RPMI8226 (cell line): Measurements from ENCODE around the gene MUC15.

Experiments used
- DNase-seq: peaks from one replicate; pipeline ENCODE4 v3.0.0-alpha.2; 2015

MUC15 gene

DNA sequence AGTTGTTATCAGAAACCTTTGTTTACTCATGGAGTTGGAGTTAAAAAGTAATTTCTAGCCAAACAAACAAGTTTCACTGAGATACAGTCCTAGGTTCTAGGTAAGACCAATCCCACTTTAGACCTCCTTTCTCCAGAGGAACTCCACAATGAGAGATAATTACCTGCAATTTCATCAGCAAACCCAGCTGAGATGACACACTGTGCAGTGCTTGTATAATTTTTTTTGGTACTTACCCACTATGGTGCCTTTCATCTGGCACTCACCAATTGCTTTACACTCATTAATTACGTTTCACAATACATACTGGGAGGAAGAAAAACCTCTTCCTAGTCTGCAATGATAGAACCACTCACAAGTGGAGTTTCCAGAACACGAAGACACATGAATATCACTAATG lies 1.8 kb upstream of the MUC15 start:
- no peak for DNase-seq

DNA sequence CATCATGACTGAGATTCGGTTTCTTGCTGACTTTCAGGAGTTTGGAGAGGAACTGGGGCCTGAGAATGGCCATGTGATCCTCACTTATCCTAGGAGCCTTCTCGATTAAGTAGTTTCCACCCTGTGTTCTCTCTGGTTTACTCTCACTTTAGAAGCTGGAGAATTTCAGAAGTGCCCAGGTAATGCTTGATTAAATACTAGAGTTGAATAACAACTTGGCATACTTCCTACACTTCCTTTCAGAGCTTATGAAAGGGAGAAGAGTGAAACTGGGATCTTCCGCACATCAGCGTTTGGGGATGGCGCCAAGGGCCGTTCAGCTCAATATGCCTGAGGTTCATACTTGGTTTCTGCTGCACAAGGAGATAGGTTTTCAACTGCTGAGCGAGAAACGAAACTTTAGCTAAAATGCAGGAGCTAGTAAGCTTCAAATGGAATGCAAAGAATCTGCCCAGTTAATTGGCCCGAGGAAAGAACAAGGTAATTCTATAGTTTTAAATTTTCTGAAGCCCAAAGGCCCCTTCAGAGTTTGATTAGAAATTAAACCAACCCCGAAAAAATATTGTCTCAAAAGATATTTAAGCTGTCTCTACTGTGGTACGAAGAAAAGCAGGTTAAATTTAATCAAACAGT lies 823 bp upstream of the MUC15 start:
- no peak for DNase-seq

DNA sequence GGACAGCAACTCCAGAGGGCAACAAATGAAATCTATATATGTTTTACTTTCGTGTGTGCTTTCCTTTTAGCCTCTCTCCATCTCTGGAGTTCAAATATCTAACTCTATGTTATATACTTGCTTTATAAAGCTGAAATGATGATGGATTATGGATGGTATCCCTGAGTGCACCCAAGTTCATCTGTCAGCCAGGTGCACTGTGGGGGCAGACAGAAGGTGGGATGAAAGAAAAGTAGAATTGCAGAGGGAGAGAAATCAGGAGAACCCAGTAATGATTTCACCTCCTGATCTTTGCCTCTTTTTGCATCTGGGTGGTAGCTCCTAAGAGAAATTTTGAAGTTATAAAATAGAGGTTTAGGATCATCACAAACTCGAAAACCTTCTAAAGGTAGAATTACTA lies 2.4 kb downstream of the MUC15 start:
- DNase-seq: no peak

DNA sequence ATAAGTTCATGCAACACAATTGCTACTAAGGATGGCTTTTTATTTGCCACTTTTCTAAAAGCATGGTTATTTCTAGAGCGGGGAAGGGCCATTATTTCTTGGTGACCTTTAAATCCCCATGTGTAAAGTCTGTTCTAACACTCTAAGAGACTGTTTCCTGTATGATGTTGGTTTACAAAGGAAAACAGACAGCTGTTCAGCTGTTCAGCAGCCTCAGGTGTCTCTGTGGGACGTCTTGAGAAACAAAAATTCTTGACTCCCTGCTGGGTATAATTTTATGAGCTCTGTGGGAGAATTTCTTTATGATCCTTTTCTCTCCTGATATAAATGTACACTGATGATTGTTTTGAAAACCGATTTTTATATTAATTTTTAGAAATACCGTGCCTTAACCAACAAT lies 13.9 kb downstream of the MUC15 start:
- no peak for DNase-seq

DNA sequence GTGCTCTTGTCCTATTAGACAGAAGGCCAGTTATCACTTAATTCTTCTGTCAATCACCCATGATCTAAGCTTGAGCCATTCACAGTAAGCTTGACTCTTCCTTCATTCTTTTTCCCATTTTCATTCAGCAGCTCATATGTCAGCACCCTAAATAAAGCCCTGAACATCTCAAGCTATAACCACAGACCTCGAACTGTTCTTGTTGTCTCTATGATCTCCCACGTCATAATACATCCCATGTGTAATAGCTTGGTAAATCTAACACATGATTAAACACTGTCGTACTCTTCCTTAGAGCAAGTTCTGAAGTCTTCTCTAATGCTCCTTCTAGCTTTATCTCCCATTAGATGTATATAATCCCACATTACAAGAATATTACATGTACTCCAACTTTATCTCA lies 14.4 kb downstream of the MUC15 start:
- no peak for DNase-seq

DNA sequence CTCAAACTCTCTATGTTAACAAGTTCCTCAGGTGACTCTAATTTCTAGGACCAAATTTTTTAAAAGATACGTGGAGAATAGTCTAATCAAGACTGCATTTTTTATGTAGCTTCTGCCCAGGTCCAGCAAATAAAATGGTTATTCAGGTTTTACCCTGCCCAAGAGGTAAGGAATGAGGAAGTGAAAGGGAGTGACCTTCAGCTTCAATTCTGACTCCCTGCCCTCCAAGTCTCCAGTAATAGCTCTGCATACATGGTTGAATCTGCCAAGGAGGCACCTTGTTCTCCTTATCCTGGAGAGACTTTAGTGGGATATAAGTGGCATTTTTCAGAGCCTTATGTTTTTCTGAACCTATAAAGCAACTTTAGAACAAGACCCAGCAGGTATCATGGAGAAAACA lies 15.5 kb downstream of the MUC15 start:
- no peak for DNase-seq

DNA sequence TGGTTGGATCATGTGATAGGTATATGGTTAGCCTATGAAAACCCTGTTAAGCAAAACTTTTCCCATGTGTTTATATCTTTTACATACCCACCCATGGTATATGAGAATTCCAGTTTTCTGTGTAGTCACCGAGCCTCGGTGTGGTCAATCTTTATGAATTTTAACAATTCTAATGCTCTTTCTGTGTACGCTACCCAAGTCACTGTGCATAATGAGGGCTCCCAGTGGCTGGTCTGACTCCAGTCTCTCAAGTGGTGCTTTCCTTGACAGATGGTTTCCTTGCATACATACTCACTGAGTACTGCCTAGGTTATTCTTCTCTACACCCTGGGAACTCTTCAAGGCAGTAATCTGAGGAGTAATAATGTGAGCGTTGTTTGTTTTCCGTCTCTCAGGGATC lies 17.6 kb downstream of the MUC15 start:
- no peak for DNase-seq

DNA sequence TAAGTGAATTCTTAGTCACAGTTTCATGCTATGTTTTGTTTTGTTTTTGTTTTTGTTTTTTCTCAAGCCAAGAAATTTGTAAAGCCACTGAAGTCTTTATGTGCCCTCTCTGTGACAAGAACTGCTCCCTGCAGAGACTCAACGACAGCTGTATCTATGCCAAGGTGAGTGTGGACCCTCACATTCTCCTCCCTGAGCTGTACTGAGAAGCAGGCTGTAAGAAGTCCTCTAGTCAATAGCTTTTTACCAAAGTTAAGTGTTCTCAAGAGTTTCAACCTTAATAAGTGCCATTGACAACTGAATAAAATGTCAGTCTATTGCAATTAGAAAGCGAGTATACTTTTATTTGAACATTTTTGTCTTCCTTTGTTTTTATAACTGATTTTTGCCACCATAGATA lies 18.9 kb downstream of the MUC15 start:
- DNase-seq: no peak

DNA sequence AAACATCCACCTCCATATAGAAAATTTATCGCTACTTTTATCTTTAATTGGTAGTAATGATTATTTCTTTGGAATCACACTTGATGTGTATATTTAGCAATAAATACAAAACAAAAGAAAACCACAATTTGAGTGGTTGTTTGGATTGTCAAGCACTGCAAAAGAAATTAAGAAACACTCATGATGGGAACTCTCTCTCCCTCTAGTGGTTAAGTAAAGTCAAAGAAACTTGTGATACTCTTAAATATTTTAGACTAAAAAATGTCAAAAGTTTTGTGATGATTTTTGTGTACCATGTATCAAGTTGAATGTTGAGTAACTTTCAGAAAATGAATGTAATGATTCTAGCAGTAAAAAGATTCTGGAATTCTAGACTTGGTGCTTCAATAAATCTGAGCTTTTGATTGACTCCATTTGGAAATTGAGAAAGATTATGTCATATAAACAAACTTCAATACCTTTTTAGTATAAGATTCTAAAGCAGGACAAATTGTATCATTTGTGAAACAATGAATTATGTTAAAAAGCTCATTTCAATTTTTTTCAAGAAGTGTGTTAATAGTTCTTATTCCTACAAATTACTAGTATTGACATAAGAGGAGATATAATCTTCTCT lies 20.8 kb downstream of the MUC15 start:
- no peak for DNase-seq

DNA sequence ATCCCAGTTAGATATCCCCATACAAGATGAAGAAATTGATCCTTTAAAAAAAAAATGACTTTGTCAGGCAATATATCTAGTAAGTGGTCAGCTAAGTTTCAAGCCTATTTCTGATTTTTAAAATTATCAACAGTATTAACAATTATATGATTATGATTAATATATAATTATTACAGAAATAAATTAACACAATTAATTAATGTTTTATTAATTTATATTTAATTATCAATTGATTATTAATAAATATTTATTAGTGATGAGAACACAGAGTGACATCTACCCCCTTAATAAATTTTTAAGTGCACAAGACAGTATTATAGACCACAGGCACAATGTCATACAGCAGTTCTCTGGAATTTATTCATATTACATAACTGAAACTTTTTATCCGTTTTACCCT lies 22.0 kb downstream of the MUC15 start:
- no peak for DNase-seq

DNA sequence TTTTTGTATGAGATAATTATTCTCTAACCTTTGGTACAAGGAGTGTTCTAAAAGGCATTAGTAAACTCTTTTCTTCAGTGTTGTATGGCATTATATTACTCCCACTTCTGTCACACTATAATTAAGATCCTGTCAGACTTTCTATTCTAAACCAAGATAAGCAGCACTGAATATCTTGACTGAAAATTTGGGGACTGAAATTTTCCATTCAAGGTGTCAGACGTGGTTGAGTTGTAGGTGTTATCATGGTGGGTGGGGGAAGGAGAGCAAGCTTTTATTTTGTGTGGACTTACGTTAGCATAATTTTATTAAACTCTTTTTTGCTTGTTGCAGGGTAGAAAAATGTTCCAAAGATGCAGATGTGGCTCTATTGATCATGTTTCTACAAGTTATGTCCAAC lies 22.9 kb downstream of the MUC15 start:
- DNase-seq: no peak

DNA sequence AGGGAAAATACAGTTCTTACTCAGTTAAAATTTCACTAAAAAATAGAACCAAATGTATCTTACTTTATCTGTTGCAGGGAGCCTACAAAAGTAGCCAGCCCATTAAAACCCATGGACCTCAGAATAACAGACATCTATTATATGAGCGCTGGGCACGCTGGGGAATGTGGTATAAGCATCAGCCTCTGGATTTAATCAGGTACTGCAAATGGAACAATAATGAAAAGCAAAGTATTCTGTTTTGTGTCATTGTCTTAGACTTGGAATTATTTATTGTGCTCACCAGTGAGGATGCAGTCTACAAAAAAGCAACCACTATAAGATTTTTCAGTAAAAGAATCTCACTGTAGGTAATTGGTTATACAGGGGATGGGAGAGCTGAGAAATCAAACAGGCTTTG lies 30.2 kb downstream of the MUC15 start:
- DNase-seq: no peak

DNA sequence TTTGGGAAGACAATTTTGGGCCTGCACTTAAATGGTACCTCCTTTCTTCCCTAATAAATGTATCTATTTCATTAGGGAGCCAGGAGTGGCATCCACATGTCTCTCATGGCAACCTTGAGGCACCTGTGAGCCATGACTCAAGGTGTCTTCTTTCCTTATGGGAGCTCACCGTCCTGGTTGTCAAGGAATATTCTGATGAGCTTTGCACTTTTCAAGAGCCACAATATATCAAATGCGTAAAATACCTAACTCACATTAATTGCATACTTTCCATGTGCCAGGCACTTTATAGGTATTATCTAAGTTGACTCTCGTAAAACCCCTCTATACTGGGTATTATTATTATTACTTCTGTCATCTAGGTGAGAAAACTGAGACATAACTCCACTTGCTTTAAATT lies 32.5 kb downstream of the MUC15 start:
- DNase-seq: no peak

DNA sequence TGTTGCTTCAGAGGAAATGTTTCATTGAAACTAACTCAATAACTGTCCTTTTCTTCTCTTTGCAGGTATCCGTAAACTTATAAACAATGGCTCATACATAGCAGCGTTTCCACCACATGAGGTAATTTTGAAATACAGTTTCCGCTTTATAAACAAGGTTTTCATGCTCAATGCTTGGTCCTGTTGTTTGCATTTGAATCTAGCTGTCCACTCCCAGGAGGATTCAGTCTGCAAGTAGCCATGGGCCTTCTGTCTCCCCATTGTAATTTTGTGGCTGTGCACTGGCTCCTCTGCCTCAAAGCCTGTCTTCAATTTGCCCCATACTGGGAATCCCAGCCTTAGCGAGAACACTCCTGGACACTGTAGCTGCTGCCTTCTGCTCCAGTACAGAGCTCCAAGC lies 34.7 kb downstream of the MUC15 start:
- DNase-seq: no peak

DNA sequence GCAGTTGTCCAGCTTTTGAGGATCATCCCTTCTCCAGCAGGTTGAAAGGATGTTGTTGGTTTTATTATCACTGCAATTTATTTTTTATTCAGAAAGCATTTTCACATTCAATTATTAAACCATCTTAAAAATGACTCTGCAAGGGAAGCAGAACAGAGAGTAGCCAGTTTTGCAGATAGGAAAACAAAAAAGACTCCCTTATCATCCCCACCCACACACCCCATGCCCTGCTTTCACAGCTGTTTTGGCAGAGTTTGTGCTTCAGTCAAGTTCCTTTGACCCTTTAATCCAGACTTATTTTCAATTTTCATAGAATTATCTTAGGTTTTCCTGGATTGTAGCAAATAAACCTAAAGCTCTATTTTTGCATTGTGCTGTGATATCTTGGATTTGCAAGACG lies 44.4 kb downstream of the MUC15 start:
- DNase-seq: no peak

DNA sequence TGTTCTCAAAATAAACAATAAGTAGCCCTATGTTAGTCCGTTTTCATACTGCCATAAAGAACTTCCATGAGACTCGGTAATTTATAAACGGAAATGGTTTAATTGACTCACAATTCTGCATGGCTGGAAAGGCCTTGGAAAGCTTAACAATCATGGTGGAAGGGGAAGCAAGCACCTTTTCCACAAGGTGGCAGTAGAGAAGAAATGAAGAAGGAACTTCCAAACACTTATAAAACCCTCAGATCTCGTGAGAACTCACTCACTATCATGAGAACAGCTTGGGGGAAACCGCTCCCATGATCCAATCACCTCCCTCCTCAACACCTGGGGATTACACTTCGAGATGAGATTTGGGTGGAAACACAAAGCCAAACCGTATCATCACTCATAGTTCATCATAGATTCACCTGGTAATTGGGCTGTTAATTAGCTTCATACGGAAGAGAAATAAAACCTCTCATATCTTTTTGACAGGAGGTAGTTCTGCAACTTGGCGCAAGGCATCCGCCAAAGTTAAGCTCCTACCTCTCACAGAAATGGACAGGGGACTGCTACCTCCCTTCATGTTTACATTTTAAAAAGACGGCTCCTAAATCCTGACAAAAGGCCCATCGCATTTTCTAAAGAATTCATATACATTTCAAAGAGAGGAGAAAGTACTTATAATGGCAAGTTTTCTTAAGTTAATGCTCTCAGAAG lies 49.0 kb downstream of the MUC15 start:
- DNase-seq: no peak

DNA sequence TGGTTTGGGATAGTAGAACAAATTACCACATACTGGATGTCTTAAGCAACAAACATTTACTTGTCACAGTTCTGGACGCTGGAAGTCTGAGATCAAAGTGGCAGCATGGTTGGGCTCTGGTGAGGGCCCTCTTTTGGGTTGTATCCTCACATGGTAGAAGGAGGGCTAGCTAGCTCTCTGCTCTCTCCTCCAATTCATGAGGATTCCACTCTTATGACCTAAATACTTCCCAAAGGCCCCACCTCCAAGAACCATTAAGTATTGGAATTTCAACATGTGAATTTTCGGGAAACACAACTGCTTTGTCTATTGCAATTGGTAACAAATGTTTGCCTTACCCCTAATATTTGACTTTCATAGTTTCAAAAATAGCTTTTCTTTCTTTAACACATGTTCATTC lies 52.6 kb downstream of the MUC15 start:
- no peak for DNase-seq

DNA sequence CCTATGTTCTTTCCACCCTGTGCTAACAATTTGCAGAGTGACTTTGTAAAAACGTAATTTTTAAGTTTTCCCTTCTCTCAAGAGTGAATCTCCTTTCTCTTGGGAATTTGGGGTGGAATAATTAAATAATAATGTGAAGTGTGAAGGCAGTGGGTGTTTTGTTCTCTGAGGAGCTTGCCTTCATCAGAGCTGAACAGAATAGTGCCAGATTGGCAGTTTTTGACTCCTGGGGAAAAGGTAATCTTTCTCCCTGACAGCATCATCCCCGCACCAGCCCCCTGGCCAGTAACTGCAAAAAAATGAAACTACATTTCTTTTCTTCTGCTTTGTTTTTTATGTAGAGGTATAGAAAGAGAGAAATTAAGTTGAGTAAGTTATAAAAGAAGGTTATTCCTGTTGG lies 59.9 kb downstream of the MUC15 start:
- DNase-seq: no peak

DNA sequence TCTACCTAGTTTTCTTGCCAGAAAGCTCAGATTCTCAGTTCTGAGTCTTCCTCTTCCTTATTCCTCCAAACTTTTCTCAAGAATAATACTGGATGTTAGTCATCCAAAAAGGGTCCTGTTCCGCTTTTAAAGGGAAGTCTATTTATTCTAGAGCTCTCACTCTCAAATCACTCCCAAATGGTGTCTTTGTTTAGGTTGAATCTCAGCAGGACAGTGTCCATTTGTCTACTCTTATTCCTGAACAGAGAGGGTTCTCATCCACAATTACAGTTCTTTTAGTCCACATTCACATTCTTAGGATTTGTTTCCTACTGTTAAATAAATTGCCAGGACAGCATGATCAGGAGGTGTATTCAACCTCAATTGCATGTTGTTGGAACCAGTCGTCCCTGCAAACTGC lies 61.3 kb downstream of the MUC15 start:
- DNase-seq: no peak

DNA sequence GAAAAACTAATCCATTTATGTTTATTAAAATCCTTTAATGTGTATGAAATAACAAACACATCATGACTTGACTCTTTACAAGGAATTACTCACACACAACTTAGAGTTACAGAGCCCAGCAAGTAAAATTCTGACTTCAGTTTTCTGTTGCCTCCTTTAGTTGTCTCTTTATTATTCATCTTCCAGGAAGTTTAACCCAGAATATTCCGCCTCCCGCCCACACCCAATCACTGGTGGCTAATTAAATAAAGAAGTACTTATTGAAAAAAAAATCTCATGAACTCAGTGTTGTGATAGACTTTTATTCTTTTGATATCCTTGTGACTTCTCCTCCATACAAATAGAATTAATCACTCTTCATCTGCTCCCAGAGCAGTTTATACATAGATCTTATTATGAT lies 61.9 kb downstream of the MUC15 start:
- no peak for DNase-seq
